GM18870 (cell line): ENCODE results near the gene ELMO1.

Experiments used
- ATAC-seq: cut with Tn5 transposase; IDR thresholded peaks from one replicate; pipeline ENCODE4 v1.9.1; 2021; ENCODE audit warnings: moderate library complexity; ENCODE audit not compliant: unreplicated experiment

Gene ELMO1

DNA sequence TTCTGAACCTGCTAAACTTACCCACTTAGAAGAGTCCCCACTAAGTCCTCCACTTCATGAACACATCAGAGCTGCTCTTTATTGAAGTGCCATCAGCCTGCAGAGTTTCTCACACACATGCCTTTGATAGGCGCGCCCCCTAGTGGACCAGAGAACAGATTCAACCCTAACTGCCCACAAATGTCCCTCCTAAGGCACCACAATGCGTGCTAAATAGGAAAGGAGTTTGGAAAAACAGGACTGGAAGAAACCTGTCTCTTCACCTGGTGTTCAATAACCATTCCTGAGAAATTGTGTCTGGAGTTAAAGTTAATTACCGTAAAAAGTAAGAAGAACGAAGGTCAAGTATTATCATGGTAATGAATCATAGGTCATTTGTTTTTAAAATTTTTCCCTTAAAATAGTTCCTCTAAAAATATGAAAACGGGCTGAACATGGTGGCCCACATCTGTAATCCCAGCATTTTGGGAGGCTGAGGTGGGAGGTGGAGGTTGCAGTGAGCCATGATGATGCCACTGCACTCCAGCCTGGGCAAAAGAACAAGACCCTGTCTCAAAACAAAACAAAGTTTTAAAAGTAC, 249.7 kb downstream of the ELMO1 start:
- ATAC-seq: peak; percentile 64

DNA sequence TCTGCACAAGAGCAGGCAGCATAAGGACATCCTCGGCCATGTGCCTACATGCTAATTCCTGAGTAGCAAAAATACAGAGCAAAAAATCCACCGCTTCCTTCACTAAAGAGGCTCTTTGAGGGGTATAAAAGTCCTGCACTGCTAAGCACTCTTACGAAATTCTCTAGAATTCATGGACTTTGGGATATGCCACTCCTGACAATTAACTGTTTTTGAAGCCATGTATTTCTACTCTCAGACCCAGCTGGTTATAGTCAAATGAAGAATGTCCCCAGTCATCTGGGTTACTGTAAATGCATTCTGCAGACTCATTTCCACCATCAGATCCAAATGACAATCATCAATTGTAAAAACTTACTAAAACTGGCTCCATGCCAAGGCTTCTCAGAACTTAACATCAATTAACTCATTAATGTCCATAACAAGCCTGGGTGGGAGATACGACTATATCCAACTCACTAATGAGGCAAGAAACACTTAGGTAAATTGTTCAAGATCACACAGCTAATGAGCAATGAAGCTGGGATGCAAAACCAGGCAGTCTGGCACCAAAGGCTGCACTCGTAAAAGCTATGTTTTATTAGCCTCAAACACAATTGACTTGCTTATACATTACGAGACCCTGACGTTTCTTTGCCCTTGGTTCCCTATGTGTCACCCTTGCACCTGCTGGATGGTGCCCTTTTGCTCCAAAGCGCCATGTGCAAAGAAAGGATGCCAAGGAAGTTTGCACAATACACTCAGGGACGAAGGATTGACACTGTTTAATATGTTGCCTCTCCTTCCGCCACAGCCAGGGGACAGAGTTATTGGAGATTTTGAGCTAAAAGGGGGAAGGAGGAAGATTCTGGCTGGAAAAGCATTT, 250.4 kb downstream of the ELMO1 start:
- no peak for ATAC-seq

GRCh38 chr7:37197108-37197507, 251.6 kb downstream of the ELMO1 start:
- no peak for ATAC-seq

DNA sequence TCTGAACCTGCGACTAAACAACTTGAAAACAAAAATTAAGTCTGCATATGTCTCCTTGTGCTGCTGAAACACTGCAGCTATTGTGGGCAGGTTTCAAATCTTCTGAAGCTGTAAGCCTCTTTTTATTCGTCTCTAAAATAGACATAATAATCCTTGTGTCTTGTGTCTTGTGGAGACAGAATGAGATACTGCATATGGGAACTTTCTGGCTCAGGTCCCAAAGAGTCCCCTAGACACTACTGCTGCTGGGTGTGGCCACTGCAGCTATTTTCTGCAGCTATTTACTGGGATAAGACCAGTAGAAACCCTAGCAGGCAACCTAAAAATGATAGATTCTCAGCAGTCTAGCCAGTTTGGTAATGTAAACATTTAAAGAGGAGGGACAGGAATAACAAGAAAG, 252.0 kb downstream of the ELMO1 start:
- ATAC-seq: no peak

DNA sequence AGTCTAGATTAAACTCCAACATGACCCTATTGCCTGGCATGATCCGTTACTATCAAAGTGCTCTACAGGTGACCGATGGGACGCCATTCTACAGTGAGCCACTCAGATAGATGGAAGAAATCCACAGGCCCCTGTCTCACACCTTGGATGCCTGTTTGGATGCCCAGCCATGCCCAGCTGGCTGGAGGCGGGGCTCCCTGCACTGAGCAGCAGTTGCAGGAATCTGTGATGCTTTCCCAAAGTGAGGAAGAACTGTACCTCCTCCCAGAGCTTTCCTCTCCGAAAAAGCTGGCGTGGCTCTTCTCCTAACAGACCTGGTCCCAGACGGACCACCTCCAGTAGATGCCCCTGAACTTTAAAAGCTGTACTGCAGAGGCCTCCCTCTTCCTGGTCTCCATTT, 253.3 kb downstream of the ELMO1 start:
- no peak for ATAC-seq

DNA sequence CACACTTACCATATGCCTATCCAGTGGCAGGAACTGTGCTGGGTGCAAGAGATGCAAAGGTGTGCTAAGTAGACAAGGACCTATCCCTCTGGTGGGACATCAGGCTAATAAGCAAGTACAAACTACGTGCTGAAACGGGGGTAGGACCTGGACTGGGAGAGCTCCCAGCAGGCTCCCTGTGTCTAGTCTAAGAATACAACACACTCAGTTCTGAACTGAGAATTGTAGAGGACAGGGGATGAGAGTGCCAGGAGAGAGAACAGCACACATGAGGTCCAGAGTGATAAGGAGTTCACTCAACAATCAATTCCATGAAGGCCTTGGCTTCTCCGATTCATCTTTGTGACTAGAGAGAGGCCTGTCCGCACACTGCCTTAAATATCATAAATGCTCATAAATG, 253.7 kb downstream of the ELMO1 start:
- ATAC-seq: no peak

- no peak for ATAC-seq
Measured at GRCh38 chr7:37193775-37194135, 254.9 kb downstream of the ELMO1 start.

- ATAC-seq: no peak
Measured at GRCh38 chr7:37193087-37193774, 255.4 kb downstream of the ELMO1 start.

- ATAC-seq: no peak
Measured at GRCh38 chr7:37191797-37192196, 256.9 kb downstream of the ELMO1 start.

- ATAC-seq: no peak
Measured at GRCh38 chr7:37187179-37187578, 261.5 kb downstream of the ELMO1 start.

- no peak for ATAC-seq
Measured at GRCh38 chr7:37186753-37187152, 261.9 kb downstream of the ELMO1 start.

DNA sequence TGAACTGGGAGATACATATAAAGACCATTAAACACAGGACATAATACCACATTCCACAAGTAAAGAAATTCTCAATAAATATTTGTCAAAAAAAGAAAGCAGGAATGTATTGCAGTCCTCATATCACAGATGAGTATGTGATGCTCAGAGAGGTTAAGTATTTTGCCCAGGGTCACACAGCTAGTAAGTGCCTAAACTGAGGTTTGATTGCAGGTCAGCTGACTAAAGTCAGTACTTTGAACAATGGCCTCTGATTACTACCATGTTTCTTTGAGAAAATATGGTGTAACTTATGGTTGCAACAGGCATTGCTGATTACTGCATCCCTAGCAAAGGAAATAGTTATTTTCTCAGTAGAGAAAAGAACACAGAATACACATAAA, 267.1 kb downstream of the ELMO1 start:
- no peak for ATAC-seq

DNA sequence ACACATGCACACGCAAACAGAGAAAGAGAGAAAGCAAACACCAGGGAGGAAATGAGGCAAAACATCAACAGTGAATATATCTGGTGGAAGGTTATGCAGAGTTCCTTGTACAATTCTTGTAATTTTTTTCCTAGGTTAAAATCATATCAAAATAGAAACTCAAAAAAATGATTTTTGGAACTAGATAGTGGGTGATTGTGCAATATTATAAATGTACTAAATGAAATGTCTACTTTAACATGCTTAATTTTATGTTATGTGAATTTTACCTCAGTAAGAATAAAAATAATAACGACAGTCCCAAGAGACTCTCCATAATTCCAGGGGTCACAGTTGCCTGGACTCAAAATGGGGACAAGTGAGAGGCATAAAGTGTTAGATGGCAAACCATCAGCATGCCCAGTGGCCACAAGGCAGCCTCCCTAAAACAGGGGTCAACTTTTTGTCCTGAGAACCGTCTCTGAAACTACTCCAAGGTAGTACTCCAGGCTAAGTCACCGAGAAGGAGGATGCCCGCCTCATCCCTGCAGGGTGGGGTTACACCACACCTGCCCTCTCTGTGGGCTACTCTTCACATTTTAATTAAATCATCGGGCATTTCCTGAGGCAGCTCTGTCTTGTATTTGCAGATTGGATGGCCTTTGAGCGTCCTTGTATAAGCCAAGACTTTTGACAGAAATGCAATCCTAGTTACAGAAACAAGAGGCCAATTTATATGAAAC, 267.7 kb downstream of the ELMO1 start:
- no peak for ATAC-seq

GRCh38 chr7:37176079-37176478, 272.6 kb downstream of the ELMO1 start:
- no peak for ATAC-seq

GRCh38 chr7:37174460-37174859, 274.2 kb downstream of the ELMO1 start:
- ATAC-seq: no peak

- ATAC-seq: no peak
Measured at GRCh38 chr7:37173670-37174069, 275.0 kb downstream of the ELMO1 start.

- ATAC-seq: no peak
Measured at GRCh38 chr7:37162106-37162505, 286.6 kb downstream of the ELMO1 start.

DNA sequence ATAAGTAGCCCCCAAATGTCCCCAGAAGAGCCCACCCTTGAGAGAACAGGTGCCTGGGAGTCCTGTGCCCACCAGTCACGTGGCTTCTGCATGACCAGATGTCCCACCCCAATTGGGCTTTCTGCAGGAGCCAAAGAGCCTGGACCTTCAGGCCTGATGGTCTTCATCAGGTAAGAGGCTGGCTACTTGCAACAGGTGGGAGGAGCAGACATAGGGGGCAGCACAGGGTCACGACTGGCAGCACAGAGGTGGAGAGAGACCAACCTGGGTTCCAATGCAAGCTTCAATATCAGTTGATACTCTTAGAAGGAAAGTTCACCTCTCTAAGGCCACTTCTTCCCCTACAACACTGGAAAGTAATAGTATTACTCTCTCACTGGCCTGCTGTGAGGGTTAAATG, 288.0 kb downstream of the ELMO1 start:
- no peak for ATAC-seq

DNA sequence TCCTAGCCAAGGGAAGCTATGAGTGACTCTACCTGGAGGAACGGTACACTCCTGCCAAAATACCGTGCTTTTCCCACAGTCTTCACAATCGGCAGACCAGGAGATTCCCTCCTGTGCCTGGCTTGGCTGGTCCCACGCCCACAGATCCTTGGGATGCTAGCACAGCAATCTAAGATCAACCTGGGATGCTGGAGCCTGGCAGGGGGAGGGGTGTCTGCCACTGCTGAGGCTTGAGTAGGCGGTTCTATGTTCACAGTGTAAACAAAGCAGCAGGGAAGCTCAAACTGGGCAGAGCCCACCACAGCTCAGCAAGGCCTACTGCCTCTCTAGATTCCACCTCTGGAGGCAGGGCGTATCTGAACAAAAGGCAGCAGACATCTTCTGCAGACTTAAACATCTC, 295.3 kb downstream of the ELMO1 start:
- no peak for ATAC-seq

- no peak for ATAC-seq
Measured at GRCh38 chr7:37151741-37152413, 296.8 kb downstream of the ELMO1 start.

- ATAC-seq: no peak
Measured at GRCh38 chr7:37150856-37151255, 297.8 kb downstream of the ELMO1 start.
